GM19438 (cell line): ENCODE results near the gene KPNA1.

Source experiments
- ATAC-seq: cut with Tn5 transposase; IDR thresholded peaks from one replicate; pipeline ENCODE4 v1.9.1; 2021; ENCODE audit warnings: low read depth; ENCODE audit not compliant: unreplicated experiment

KPNA1 gene

GRCh38 chr3:122421101-122421500, 93.6 kb downstream of the KPNA1 start:
- no peak for ATAC-seq

GRCh38 chr3:122416966-122417365, 97.8 kb downstream of the KPNA1 start:
- no peak for ATAC-seq

GRCh38 chr3:122415762-122416654, 98.7 kb downstream of the KPNA1 start, which contains the start of gene WDR5B:
WDR5B (minus strand) TSS chr3:122416062; CDS start chr3:122415528, 534 bp downstream.
- peak; percentile 88 for ATAC-seq

GRCh38 chr3:122415104-122415744, 99.5 kb downstream of the KPNA1 start:
- peak; percentile 54 for ATAC-seq

- ATAC-seq, result no peak
Observed at GRCh38 chr3:122414391-122414790, 100.3 kb downstream of the KPNA1 start.

GRCh38 chr3:122410639-122411038, 104.1 kb downstream of the KPNA1 start:
- ATAC-seq, result no peak

- no peak for ATAC-seq
Observed at GRCh38 chr3:122410111-122410510, 104.6 kb downstream of the KPNA1 start.

- no peak for ATAC-seq
Observed at GRCh38 chr3:122409446-122409845, 105.3 kb downstream of the KPNA1 start.

- ATAC-seq, result no peak
Observed at GRCh38 chr3:122407946-122408345, 106.8 kb downstream of the KPNA1 start.

GRCh38 chr3:122406198-122406597, 108.5 kb downstream of the KPNA1 start:
- ATAC-seq, result no peak

- ATAC-seq, result no peak
Observed at GRCh38 chr3:122405015-122405414, 109.7 kb downstream of the KPNA1 start.

- ATAC-seq, result no peak
Observed at GRCh38 chr3:122403489-122403888, 111.2 kb downstream of the KPNA1 start.

GRCh38 chr3:122398920-122399319, 115.8 kb downstream of the KPNA1 start:
- no peak for ATAC-seq

- no peak for ATAC-seq
Observed at GRCh38 chr3:122397201-122397600, 117.5 kb downstream of the KPNA1 start.

GRCh38 chr3:122396511-122396910, 118.2 kb downstream of the KPNA1 start:
- ATAC-seq, result no peak

- no peak for ATAC-seq
Observed at GRCh38 chr3:122395582-122395981, 119.2 kb downstream of the KPNA1 start.

- ATAC-seq, result no peak
Observed at GRCh38 chr3:122394173-122394572, 120.6 kb downstream of the KPNA1 start.

- ATAC-seq, result no peak
Observed at GRCh38 chr3:122392868-122393844, 121.6 kb downstream of the KPNA1 start.

GRCh38 chr3:122391681-122392446, 122.9 kb downstream of the KPNA1 start:
- no peak for ATAC-seq

- ATAC-seq, result no peak
Observed at GRCh38 chr3:122390665-122391064, 124.1 kb downstream of the KPNA1 start.
